ENCODE data around the gene SH3BGR. TPM values are rescaled to one million over a fixed set of nuclear protein-coding genes. Genes with fewer than 3 reads are reported as not detected.

The SH3BGR gene
- total RNA-seq, 1 donor from 2014 or later = 2.3 TPM

DNA sequence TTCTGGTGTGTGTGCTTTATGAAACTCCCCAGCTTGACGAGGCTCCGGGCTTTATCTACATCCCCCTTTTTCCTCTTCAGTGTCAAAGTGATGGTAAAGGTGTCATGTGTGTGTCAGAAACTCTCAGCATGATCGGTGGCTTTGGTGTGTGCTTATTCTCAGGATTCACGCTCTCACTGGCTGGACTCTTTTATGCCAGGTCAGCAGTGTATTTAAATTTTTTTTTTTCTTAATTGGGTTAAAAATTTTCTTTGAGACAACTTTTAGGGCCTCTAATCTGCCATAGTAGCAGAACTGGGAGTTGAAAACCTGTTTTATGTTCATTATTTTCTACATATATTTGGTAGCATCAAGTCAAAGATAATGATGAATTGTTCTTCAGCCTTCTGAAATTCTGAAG is 21.0 kb downstream of the SH3BGR start:
- H3K9me3 Mint-ChIP-seq = no peaks in the 10 kb centered on the region
- DNase-seq (ENCODE audit: low read depth, low spot score) = no peak
- TF ChIP-seq, protein P1, sequence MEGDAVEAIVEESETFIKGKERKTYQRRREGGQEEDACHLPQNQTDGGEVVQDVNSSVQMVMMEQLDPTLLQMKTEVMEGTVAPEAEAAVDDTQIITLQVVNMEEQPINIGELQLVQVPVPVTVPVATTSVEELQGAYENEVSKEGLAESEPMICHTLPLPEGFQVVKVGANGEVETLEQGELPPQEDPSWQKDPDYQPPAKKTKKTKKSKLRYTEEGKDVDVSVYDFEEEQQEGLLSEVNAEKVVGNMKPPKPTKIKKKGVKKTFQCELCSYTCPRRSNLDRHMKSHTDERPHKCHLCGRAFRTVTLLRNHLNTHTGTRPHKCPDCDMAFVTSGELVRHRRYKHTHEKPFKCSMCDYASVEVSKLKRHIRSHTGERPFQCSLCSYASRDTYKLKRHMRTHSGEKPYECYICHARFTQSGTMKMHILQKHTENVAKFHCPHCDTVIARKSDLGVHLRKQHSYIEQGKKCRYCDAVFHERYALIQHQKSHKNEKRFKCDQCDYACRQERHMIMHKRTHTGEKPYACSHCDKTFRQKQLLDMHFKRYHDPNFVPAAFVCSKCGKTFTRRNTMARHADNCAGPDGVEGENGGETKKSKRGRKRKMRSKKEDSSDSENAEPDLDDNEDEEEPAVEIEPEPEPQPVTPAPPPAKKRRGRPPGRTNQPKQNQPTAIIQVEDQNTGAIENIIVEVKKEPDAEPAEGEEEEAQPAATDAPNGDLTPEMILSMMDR (conservative IDR thresholded peaks at IDR 0.05) = no peak
- no peaks in the 10 kb centered on the region for H3K36me3 Mint-ChIP-seq (ENCODE audit: low read depth)
- H3K27me3 Mint-ChIP-seq (ENCODE audit: low read depth) = no peaks in the 10 kb centered on the region
- no peak overlapping the region for H3K4me3 Mint-ChIP-seq
- H3K27ac Mint-ChIP-seq (ENCODE audit: unreplicated experiment) = no peak overlapping the region
- no peaks in the 10 kb centered on the region for H3K4me1 Mint-ChIP-seq

DNA sequence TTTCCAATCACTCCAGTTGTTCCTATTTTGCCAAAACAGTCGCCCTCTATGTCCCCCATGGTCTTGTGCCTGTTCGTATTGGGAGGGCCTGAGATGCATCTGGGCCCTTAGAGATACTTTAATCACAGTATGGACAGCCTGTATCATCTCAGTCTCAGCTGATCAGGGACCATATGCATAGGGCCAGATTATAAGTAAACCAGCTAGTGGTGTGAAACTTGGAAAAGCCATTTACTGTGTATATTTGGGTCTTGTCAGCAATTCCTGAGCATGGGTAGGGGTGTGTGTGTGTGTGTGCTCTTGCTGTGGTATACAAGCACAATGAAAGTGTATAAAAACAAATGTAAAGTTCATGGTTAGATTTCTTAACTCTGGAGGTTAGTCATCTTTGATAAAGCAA is 22.8 kb downstream of the SH3BGR start:
- TF ChIP-seq, protein P1 (conservative IDR thresholded peaks at IDR 0.05) = no peak
- Mint-ChIP-seq H3K9me3 (no peaks in the 10 kb centered on the region), H3K27me3 (ENCODE audit: low read depth) (no peaks in the 10 kb centered on the region), H3K36me3 (ENCODE audit: low read depth) (no peaks in the 10 kb centered on the region), H3K27ac (ENCODE audit: unreplicated experiment) (no peak overlapping the region), H3K4me1 (no peaks in the 10 kb centered on the region), H3K4me3 (no peak overlapping the region)
- no peak for DNase-seq (ENCODE audit: low read depth, low spot score)

DNA sequence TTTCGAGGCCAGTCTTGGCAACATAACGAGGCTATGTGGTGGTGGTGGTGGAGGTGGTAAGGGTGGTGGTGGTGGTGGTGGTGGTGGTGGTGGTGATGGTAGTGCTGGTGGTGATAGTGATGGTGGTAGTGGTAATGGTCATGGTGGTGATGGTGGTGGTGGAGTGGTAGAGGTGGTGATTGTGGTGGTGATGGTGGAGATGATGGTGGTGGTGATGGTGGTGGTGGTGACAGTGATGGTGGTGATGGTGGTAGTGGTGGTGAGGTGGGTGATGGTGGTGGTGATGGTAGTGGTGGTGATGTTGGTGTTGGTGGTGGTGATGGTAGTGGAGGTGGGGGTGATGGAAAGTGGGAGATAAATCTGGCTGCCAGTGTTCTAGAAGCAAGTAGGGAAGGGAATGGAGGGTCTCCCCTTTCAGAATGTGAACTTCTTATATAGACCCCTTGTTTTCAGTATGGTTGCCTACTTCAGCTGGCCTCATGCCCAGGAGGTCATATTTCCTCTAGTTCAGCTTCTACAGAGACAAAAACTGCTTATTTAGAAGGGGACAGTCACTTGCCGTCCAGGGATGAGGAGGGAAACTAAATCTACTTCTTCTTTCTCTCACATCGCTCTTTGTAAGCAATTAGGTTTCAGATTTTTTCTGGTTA is 27.5 kb downstream of the SH3BGR start:
- TF ChIP-seq, protein P1 (conservative IDR thresholded peaks at IDR 0.05) = no peak
- no peaks in the 10 kb centered on the region for H3K4me1 Mint-ChIP-seq
- H3K9me3 Mint-ChIP-seq = no peaks in the 10 kb centered on the region
- no peak overlapping the region for H3K4me3 Mint-ChIP-seq
- H3K27ac Mint-ChIP-seq (ENCODE audit: unreplicated experiment) = no peak overlapping the region
- no peak for DNase-seq (ENCODE audit: low read depth, low spot score)
- no peaks in the 10 kb centered on the region for H3K27me3 Mint-ChIP-seq (ENCODE audit: low read depth)
- no peaks in the 10 kb centered on the region for H3K36me3 Mint-ChIP-seq (ENCODE audit: low read depth)

DNA sequence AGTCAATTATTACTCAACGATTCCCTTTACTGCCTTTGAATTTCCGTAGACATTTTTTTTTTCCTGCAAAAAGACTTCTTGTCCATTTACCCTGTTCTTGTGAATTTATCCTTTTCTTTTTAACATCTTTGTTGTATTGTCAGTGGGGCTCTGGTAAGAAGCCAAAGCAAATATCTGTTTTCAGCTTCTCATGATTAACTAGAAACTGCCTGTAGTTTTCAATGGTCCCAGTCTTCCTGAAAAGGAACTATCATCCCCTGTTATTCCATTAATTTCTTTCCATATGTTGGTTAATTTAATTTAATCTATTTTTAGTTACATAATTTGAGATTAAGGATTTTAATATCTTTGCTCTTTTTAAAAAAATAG is 28.0 kb downstream of the SH3BGR start:
- Mint-ChIP-seq H3K9me3 (no peaks in the 10 kb centered on the region), H3K27me3 (ENCODE audit: low read depth) (no peaks in the 10 kb centered on the region), H3K4me3 (no peak overlapping the region), H3K4me1 (no peaks in the 10 kb centered on the region), H3K27ac (ENCODE audit: unreplicated experiment) (no peak overlapping the region), H3K36me3 (ENCODE audit: low read depth) (no peaks in the 10 kb centered on the region)
- DNase-seq (ENCODE audit: low read depth, low spot score) = no peak
- TF ChIP-seq, protein P1 (conservative IDR thresholded peaks at IDR 0.05) = no peak

DNA sequence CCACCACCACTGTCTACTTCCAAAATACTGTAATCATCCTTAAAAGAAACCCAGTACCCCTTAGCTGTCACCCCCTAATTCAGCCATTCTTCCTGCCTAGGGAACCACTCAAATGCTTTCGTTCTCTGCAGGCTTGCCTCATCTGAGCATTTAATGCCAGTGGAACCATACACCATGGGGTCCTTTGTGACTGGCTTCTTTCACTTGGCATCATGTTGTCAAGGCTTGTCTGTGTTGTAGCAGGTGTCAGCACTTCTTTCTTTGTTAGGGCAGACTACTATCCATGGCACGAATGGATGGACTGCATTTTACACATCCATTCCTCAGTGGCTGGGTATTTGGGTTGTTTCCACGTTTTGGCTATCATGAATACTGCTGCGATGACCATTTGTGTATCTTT is 28.5 kb downstream of the SH3BGR start:
- DNase-seq (ENCODE audit: low read depth, low spot score) = no peak
- H3K36me3 Mint-ChIP-seq (ENCODE audit: low read depth) = no peaks in the 10 kb centered on the region
- no peak overlapping the region for H3K4me3 Mint-ChIP-seq
- no peaks in the 10 kb centered on the region for H3K4me1 Mint-ChIP-seq
- H3K9me3 Mint-ChIP-seq = no peaks in the 10 kb centered on the region
- TF ChIP-seq, protein P1 (conservative IDR thresholded peaks at IDR 0.05) = no peak
- no peaks in the 10 kb centered on the region for H3K27me3 Mint-ChIP-seq (ENCODE audit: low read depth)
- H3K27ac Mint-ChIP-seq (ENCODE audit: unreplicated experiment) = no peak overlapping the region
